Heart right ventricle (tissue), 16 donors: Measurements from ENCODE around the gene ECI2. TPM values are rescaled to one million over a fixed set of nuclear protein-coding genes. Genes with fewer than 3 reads are reported as not detected.

Experiments
- ATAC-seq, 8 donors: fragments of 200-7000 bp; cut with Tn5 transposase; one replicate each; pipeline ENCODE4 v1.9.1; 2020; ENCODE audit warnings: mild to moderate bottlenecking in 8 of 8, moderate library complexity in 8 of 8, moderate number of reproducible peaks in 1 of 8
- DNase-seq, 2 donors: peaks; one replicate each; pipeline ENCODE4 v3.0.0-alpha.2; 2020
- H3K27ac ChIP-seq, 10 donors: fragments of 200-600 bp; sonication (generic) in 2 of 10; one replicate each; pipeline versions ENCODE4 v1.5.0 to v1.8.0; 2020 to 2022; ENCODE audit warnings: mild to moderate bottlenecking in 3 of 10
- H3K27me3 ChIP-seq, 7 donors: fragments of 200-600 bp; one replicate each; pipeline ENCODE4 v1.8.0; 2021 to 2022; ENCODE audit warnings: mild to moderate bottlenecking in 2 of 7
- H3K36me3 ChIP-seq, 9 donors: fragments of 200-600 bp; sonication (generic) in 1 of 9; one replicate each; pipeline versions ENCODE4 v1.5.0 to v1.8.0; 2020 to 2022; ENCODE audit warnings: mild to moderate bottlenecking in 2 of 9
- H3K4me1 ChIP-seq, 9 donors: fragments of 200-600 bp; sonication (generic) in 1 of 9; one replicate each; pipeline versions ENCODE4 v1.5.0 to v1.8.0; 2020 to 2022; ENCODE audit warnings: mild to moderate bottlenecking in 4 of 9
- H3K4me3 ChIP-seq, 10 donors: fragments of 200-600 bp; sonication (generic) in 2 of 10; one replicate each; pipeline versions ENCODE4 v1.5.0 to v1.8.0; 2020 to 2022; ENCODE audit warnings: mild to moderate bottlenecking in 7 of 10, moderate library complexity in 2 of 10
- H3K9me3 ChIP-seq, 11 donors: fragments of 200-600 bp in 10 of 11; sonication (generic) in 2 of 11; one replicate each; pipeline versions ENCODE4 v1.5.0 to v1.8.0; 2013 to 2022; ENCODE audit warnings: mild to moderate bottlenecking in 2 of 11, control low read depth in 1 of 11, moderate library complexity in 1 of 11
- WGBS, 2 donors: extraction: QIAGEN DNeasy Blood & Tissue Kit; methylation state at CpG; one replicate each; pipeline ENCODE4 v1.1.7; 2013; ENCODE audit warnings: inconsistent platforms in 1 of 2; 5-methylcytosine and 5-hydroxymethylcytosine counted together
- intact Hi-C, 10 donors: fragments of 100-400 bp; cut with DNase I; formaldehyde crosslinking; loops; one replicate each; pipeline versions ENCODE4 v1.11.1 to v1.14.2; 2022
- long read RNA-seq, 3 donors: library from polyadenylated mRNA; unstranded; transcript quantifications; one replicate each; pipeline ENCODE4 v2.0.0, GENCODE V29; 2020 to 2021
- polyA plus RNA-seq, 2 donors: library from polyadenylated mRNA; stranded (reverse); fragments of 200-250 nt; gene quantifications; one replicate each; pipeline ENCODE4 v1.2.3, GENCODE V29; 2013
- total RNA-seq, 10 donors: library from RNA; stranded (reverse); fragmentation: NEBNext Ultra II Directional in 3 of 10; extraction: Animal tissue kit (Norgen Biotek cat#: 25700) in 3 of 10; gene quantifications; one replicate each; pipeline versions ENCODE4 v1.2.1 to v1.2.4, GENCODE V29; 2021 to 2023
- TF ChIP-seq, protein P1 (sequence below), 9 donors: fragments of 200-600 bp; sonication (generic) in 2 of 9; IDR thresholded peaks; one replicate each; pipeline versions ENCODE4 v1.5.0 to v1.8.0; 2021 to 2022; ENCODE audit warnings: antibody characterized with exemption in 9 of 9, mild to moderate bottlenecking in 5 of 9, moderate library complexity in 1 of 9
- donor health status: Arrhythmogenic right ventricular cardiomyopathy.
- donor health status: ischemic (EF 13 %, LVEDD 7.1; RV severe dilation, severe dysfunction).
- donor health status: healthy with polysubstance abuse.
- donor health status: DM: no; HTN: yes; CAD: no.
- donor health status: DM: no; HTN: no; CAD: no.
- donor health status: ischemic (EF 25% LVEDD 6.9; RV normal size, moderate dysfunction).
- donor health status: ischemic (EF 25% LVEDD 5.7; RV mildly dilated, moderate dysfunction).
- donor health status: healthy.
- donor health status: DM: yes; HTN: yes; CAD: no.
- donor health status: Ischemic cardiomyopathy.
- donor health status: ischemic (EF 35%, LVEDD 5.7; RV mildly dilated, moderate dysfunction).
- donor health status: nonischemic (EF 11% LVEDD 7.7; RV severe dilation, severe dysfunction).
- donor health status: DM: yes; HTN: yes; CAD: no.
- donor health status: PGD.
- donor health status: ischemic (EF 29% LVEDD 5.4; RV normal size, mild dysfunction).
- donor health status: nonischemic (EF 23%, LVEDD 6.1; RV moderate dilation, normal function).

Gene ECI2
- total RNA-seq (100 to 1,000 TPM; 134 to 194 (median 163) TPM), polyA plus RNA-seq (100 to 1,000 TPM in 1 of 2 donors, 10 to 100 TPM in 1; 54.9 to 122 TPM)
- long read RNA-seq, donor 1, transcript ECI2-202 (10 exons, 1,407 nt) = major isoform, 57 of 104 reads
- long read RNA-seq, donor 1, transcript ECI2-201 (10 exons, 1,380 nt) = minor isoform, 30 of 104 reads
- long read RNA-seq, donor 1, partial matches to known transcripts = 13 of 104 reads
- long read RNA-seq, donor 1, other reads (novel, unspliced or antisense) = 4 of 104 reads
- long read RNA-seq, donor 2, transcript ECI2-202 (10 exons, 1,407 nt) = major isoform, 61 of 112 reads
- long read RNA-seq, donor 2, transcript ECI2-201 (10 exons, 1,380 nt) = minor isoform, 26 of 112 reads
- long read RNA-seq, donor 2, partial matches to known transcripts = 9 of 112 reads
- long read RNA-seq, donor 2, other reads (novel, unspliced or antisense) = 16 of 112 reads
- long read RNA-seq, donor 3, transcript ECI2-202 (10 exons, 1,407 nt) = major isoform, 112 of 208 reads
- long read RNA-seq, donor 3, transcript ECI2-201 (10 exons, 1,380 nt) = minor isoform, 77 of 208 reads
- long read RNA-seq, donor 3, partial matches to known transcripts = 9 of 208 reads
- long read RNA-seq, donor 3, other reads (novel, unspliced or antisense) = 9 of 208 reads

- ATAC-seq = peak; percentile 48 to 88 (median 76)
- Histone ChIP-seq H3K27me3 (no peaks in the 10 kb centered on the region), H3K9me3 (no peaks in the 10 kb centered on the region), H3K27ac (peak within 1 kb of the TSS; percentile 75 to 96 (median 92)), H3K4me1 (peaks cover 8 to 31% (median 19%) of the 10 kb centered on the region in 9 donors), H3K4me3 (peak within 1 kb of the TSS; percentile 68 to 96 (median 75)), H3K36me3 (peaks cover 0 to 37% (median 16%) of the 10 kb centered on the region in 9 donors)
- intact Hi-C loops = loop anchor here in 2 of 10 donors (2.0 to 10.0 kb wide), 2 partner anchors 24 to 390 kb away; no protein-coding TSS in a partner anchor
- TF ChIP-seq, protein P1, sequence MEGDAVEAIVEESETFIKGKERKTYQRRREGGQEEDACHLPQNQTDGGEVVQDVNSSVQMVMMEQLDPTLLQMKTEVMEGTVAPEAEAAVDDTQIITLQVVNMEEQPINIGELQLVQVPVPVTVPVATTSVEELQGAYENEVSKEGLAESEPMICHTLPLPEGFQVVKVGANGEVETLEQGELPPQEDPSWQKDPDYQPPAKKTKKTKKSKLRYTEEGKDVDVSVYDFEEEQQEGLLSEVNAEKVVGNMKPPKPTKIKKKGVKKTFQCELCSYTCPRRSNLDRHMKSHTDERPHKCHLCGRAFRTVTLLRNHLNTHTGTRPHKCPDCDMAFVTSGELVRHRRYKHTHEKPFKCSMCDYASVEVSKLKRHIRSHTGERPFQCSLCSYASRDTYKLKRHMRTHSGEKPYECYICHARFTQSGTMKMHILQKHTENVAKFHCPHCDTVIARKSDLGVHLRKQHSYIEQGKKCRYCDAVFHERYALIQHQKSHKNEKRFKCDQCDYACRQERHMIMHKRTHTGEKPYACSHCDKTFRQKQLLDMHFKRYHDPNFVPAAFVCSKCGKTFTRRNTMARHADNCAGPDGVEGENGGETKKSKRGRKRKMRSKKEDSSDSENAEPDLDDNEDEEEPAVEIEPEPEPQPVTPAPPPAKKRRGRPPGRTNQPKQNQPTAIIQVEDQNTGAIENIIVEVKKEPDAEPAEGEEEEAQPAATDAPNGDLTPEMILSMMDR (IDR thresholded peaks at IDR 0.05) = no peak
- peak; percentile 68 to 79 for DNase-seq
- 1% methylated on average over 65 to 66 of the region's 66 CpGs for WGBS, 2 donors
Observed at GRCh38 chr6:4134841-4135664, at the start of gene ECI2. ECI2 (minus strand) TSS chr6:4135575; CDS start chr6:4135560, 15 bp downstream.

GRCh38 chr6:4180652-4181255, 45.4 kb upstream of the ECI2 start:
- Histone ChIP-seq H3K27ac (no peak overlapping the region), H3K36me3 (no peaks in the 10 kb centered on the region), H3K9me3 (no peaks in the 10 kb centered on the region), H3K27me3 (no peaks in the 10 kb centered on the region), H3K4me3 (no peak overlapping the region), H3K4me1 (peaks cover 0 to 8% (median 0%) of the 10 kb centered on the region in 9 donors)
- TF ChIP-seq, protein P1 (IDR thresholded peaks at IDR 0.05) = no peak
- DNase-seq = no peak
- 82 to 83% methylated on average over 9 of the region's 9 CpGs for WGBS, 2 donors
- no peak for ATAC-seq
- intact Hi-C loops = no loop called here

GRCh38 chr6:4179960-4180651, 44.7 kb upstream of the ECI2 start:
- ATAC-seq = no peak
- no peaks in the 10 kb centered on the region for H3K9me3 ChIP-seq
- no peak overlapping the region for H3K4me3 ChIP-seq
- H3K27me3 ChIP-seq = no peaks in the 10 kb centered on the region
- no peak overlapping the region for H3K27ac ChIP-seq
- no peak for DNase-seq
- TF ChIP-seq, protein P1 (IDR thresholded peaks at IDR 0.05) = no peak
- peaks cover 0 to 8% (median 0%) of the 10 kb centered on the region in 9 donors for H3K4me1 ChIP-seq
- H3K36me3 ChIP-seq = no peaks in the 10 kb centered on the region
- intact Hi-C loops = no loop called here
- WGBS, 2 donors = 91 to 95% methylated on average over 4 of the region's 4 CpGs
